H4 (cell line): ENCODE measurements around the gene TRIM6. TPM values are rescaled to one million over a fixed set of nuclear protein-coding genes. Genes with fewer than 3 reads are reported as not detected.

ENCODE experiments used
- total RNA-seq: library from RNA; depleted of rRNA; stranded (reverse); fragments of >200 nt; shearing (Covaris generic); gene quantifications from 2 replicates; pipeline ENCODE4 v1.2.3, GENCODE V29; 2014; rRNA removed

The TRIM6 gene
- total RNA-seq, 1 experiment from 2014 or later: 6.4 TPM

Other genes with a start within 250 kb of the TRIM6 start
- not detected in 2 replicates for gene OR51B6, start 245.1 kb upstream of the TRIM6 start, total RNA-seq
- not detected in 2 replicates for gene OR51M1, start 212.8 kb upstream of the TRIM6 start, total RNA-seq
- gene OR51Q1, start 174.5 kb upstream of the TRIM6 start, total RNA-seq: not detected in 2 replicates
- 0.45 TPM in 1 of 2 replicates, not detected in the other for gene OR51I1, start 155.1 kb upstream of the TRIM6 start, total RNA-seq
- gene OR51I2, start 147.3 kb upstream of the TRIM6 start, total RNA-seq: not detected in 2 replicates
- gene OR52D1, start 108.0 kb upstream of the TRIM6 start, total RNA-seq: not detected in 2 replicates
- not detected in 2 replicates for gene UBQLN3, start 86.7 kb upstream of the TRIM6 start, total RNA-seq
- gene UBQLNL, start 79.9 kb upstream of the TRIM6 start, total RNA-seq: not detected in 2 replicates
- gene OR52H1, start 48.1 kb upstream of the TRIM6 start, total RNA-seq: not detected in 2 replicates
- not detected in 2 replicates for gene OR52B6, start 15.8 kb upstream of the TRIM6 start, total RNA-seq
- gene TRIM34, start 28.4 kb downstream of the TRIM6 start, total RNA-seq: 14.4 and 19.1 TPM in 2 replicates
- gene TRIM5, start 88.4 kb downstream of the TRIM6 start, total RNA-seq: 36.5 and 38.1 TPM in 2 replicates
- gene TRIM22, start 93.2 kb downstream of the TRIM6 start, total RNA-seq: 62.8 and 69.6 TPM in 2 replicates
- gene OR56B1, start 139.8 kb downstream of the TRIM6 start, total RNA-seq: not detected in 2 replicates
- gene OR52N4, start 157.6 kb downstream of the TRIM6 start, total RNA-seq: not detected in 2 replicates
- not detected in 2 replicates for gene OR52N5, start 186.7 kb downstream of the TRIM6 start, total RNA-seq
- gene OR52N1, start 194.6 kb downstream of the TRIM6 start, total RNA-seq: not detected in 2 replicates
- gene OR52N2, start 212.3 kb downstream of the TRIM6 start, total RNA-seq: not detected in 2 replicates
- not detected in 2 replicates for gene OR52E6, start 245.3 kb downstream of the TRIM6 start, total RNA-seq